Frontal cortex (tissue), 4 donors: Measurements from ENCODE around the gene IPPK. TPM values are rescaled to one million over a fixed set of nuclear protein-coding genes. Genes with fewer than 3 reads are reported as not detected.

Experiments
- DNase-seq, 2 donors: peaks; one replicate each; pipeline ENCODE4 v3.0.0; 2012; ENCODE audit warnings: low spot score in 2 of 2
- FAIRE-seq: peaks from 2 replicates; lab custom pipeline; 2012; peaks lifted over from hg19 to GRCh38; lab: Jason Lieb, UNC
- total RNA-seq: library from RNA; depleted of rRNA; stranded (reverse); fragments of >200 nt; gene quantifications from one replicate; pipeline ENCODE4 v1.2.3, GENCODE V29; 2014
- donor health status: control.
- donor health status: control.
- donor health status: control.

IPPK gene
- total RNA-seq, 1 donor from 2014 or later: 13.5 TPM

DNA sequence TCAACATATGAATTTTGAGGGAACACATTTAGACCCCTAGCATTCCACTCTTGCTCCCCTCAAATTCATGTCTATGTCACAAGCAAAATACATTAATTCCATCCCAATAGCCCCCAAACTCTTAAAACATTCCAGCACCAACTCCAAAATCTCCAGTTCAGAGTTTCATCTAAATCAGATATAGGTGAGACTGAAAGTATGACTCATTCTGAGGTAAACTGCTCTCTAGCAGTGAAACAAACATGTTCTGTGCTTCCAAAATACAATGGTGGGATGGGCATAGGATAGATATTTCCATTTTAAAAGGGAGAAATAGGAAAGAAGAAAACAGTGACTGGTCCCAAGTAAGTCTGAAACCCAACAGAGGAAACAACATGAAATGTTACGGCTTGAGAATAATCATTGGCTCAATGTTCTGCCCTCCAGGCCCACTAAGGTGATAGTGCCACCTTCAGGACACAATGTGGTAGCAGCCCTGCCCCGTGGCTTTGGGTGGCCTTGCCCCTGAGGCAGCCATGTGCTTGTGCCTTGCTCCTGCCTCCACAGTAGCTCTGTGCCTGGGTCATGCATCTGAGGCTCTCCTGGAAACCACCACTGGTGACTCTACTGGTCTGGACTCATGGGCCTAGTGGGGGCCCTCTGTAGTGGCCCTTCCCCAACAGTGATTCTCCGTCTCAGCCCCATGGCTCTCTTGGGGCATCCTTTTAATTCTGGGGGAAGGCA lies 36.4 kb upstream of the IPPK start:
- DNase-seq: no peak

DNA sequence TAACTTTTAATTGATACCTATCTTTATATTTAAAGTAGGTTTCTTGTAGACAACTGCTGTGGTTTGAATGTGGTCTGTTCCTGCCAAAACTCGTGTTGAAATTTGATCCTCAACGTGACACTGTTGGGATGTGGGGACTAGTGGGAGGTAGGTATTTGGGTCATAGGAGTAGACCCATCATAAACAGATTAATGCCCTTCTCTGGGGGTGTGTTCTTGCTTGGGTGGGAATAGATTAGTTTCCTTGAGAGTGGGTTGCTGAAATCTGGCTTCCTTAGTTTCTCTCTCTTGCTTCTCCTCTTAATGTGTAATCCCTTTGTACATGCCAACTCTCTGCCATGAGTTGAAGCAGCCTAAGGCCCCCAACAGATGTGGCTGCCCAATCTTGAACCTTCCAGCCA lies 34.6 kb upstream of the IPPK start:
- FAIRE-seq: no peak
- DNase-seq: no peak

More for the DNA sequence above, 36.4 kb upstream of the IPPK start:
- no peak for FAIRE-seq

- no peak for DNase-seq
- FAIRE-seq: no peak
These were observed 26.7 kb upstream of the IPPK start for GRCh38 chr9:92696619-92697018.

- no peak for FAIRE-seq
These were observed 17.0 kb upstream of the IPPK start for GRCh38 chr9:92686954-92687353.

GRCh38 chr9:92685022-92685421 lies 15.1 kb upstream of the IPPK start:
- no peak for FAIRE-seq
- DNase-seq: no peak

More at GRCh38 chr9:92686954-92687353, 17.0 kb upstream of the IPPK start:
- no peak for DNase-seq

DNA sequence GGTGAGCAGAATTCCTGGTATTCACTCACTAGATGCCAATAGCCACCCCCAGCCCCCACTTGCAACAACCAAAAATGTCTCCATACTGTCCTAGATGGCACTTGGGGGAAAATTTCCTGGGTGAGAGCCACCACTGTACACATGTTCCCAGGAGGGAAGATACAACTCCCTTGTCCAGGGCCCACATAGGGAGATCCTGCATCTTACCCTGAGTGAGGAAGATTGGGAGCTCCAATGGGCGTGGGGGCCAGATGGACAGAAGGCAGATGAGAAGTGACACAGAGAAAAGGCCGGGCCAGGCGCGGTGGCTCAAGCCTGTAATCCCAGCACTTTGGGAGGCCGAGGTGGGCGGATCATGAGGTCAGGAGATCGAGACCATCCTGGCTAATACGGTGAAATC lies 12.3 kb upstream of the IPPK start:
- DNase-seq: no peak
- FAIRE-seq: no peak

- DNase-seq (no peak), FAIRE-seq (no peak)
These were observed 10.5 kb upstream of the IPPK start for GRCh38 chr9:92680166-92681119.

DNA sequence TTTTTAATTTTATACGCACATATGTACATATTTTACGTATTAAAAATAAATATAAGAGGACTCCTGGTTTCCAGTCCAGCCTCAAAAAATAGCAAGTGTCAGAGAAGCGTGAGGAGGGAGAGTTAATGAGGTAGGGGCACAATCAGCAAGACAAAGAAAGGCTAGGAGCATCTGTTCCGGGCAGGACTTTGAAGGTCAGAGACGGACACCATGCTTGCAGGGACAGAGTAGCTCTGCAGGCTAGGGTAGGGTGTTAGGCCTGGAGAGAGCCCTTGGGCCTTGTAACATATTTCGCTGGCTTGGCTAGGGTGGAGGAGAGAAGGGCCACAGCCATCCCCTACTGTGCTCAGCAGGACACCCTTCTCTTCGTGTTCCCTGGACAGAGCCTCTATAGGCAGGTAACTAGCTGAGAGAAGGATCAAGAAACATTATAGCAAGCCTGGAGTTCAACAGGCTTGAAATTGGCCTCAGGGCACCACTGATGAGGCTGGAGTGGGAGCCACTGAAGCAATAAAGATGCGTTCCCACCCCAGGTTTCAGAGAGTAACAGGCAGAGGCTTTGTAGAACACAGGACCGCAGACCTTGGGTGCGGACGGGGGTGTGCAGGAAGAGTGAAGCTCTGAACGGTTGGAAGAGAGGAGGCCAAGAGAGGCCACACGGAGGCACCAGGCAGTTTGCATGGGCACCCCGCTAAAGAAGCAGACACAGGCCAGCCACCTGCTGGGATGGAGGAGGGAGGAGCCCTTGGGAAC lies 9.7 kb upstream of the IPPK start:
- DNase-seq (no peak), FAIRE-seq (no peak)

- FAIRE-seq (no peak), DNase-seq (no peak)
These were observed 1.4 kb upstream of the IPPK start for GRCh38 chr9:92671323-92671722.

GRCh38 chr9:92669527-92669889 lies 423 bp downstream of the IPPK start:
- FAIRE-seq: no peak

GRCh38 chr9:92668746-92669526 lies 995 bp downstream of the IPPK start:
- DNase-seq (no peak), FAIRE-seq (no peak)

More at GRCh38 chr9:92669527-92669889, 423 bp downstream of the IPPK start:
- DNase-seq: peak in 1 of 2 donors; percentile 47

DNA sequence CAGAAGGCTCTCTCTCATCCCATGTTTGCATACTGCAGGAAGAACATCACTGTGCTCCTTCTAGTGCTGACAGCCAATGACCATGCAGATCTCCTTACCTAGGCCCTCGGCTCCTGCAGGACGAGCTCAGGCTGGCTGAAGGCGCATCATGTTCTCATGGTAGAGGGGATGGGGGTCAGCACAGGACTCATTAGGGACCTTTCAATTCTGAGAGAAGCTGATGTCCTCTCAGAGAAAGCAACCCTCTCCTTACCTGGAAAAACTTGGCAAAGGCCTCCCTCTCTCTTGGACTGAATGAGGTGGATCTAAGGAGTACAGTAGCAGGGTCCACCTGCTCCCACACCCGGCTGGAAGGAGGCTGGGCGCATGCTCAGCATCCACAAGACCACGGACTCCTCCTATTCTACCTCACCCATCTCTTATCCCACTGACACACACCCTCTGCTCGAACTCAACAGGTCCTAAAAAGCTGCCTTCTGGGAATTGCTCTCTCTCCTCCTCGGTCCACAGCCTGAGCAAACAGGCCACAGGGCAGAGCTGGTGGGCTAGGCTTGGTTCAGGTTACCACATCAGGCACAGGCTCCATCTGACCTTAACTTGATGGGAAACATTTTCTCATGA lies 2.9 kb downstream of the IPPK start:
- no peak for DNase-seq

DNA sequence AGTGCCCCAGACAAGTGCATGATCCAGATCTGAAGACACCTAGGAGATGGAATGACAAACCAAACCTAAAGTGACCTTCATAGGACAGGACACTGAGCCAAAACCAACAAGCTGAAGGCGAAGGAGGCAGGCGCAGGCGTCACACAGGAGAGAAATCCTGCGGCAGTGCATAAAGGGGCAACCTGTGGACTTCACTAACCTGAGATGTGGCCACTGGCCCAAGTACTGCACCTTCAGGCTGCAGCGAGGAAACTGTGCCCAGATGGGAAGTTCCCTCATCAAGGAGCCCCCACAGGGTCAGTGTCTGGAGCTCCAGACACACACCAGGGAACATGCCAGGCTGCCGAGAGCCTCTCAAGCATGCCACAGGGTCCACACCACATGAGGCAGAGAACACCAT lies 3.7 kb downstream of the IPPK start:
- FAIRE-seq (no peak), DNase-seq (no peak)

More for the DNA sequence above, 2.9 kb downstream of the IPPK start:
- no peak for FAIRE-seq

DNA sequence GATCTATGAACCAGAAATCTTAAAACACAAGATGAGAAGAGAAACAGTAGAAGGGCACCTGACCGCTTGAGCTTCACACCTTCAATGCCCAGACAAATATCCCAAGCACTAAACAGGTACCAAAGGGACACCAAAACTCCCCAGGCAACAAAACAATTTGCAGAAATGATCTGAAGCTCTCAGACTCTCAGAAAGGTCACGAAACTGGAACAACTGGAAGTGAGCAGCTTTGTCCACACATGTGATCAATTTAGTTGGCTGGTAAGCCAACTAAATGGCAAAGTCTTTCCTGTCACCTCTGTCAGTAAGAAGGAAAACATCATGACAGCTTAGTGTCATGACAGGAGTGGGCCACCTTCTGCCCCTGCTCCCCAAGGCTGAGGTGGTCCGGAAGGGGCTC lies 4.1 kb downstream of the IPPK start:
- FAIRE-seq (no peak), DNase-seq (no peak)

GRCh38 chr9:92664394-92665152 lies 5.4 kb downstream of the IPPK start:
- FAIRE-seq (no peak), DNase-seq (no peak)

GRCh38 chr9:92663951-92664350 lies 6.0 kb downstream of the IPPK start:
- DNase-seq: no peak
- FAIRE-seq: no peak

DNA sequence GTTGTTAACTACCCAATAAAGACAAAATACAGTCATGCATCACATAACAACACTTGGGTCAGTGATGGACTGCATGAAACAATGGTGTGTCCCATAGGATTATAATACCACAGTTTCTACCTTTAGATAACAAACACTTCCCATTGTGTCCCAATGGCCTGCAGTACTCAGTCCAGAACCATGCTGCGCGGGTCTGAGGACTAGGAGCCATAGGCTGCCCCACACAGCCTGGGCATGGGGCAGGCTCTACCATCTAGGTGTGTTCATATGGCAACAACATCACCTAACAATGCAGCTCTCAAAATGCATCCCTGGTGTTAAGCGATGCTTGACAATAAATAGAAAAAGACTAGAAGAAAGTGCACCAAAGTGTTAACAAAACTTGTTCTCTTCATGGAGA lies 6.8 kb downstream of the IPPK start:
- no peak for FAIRE-seq
- no peak for DNase-seq

- DNase-seq: no peak
These were observed 8.2 kb downstream of the IPPK start for GRCh38 chr9:92661743-92662142.

More at GRCh38 chr9:92661743-92662142, 8.2 kb downstream of the IPPK start:
- FAIRE-seq: no peak
